Prostate gland (tissue), 2 donors: ENCODE data around the gene ST6GALNAC3.

Source experiments
- POLR2A ChIP-seq: fragments of 450-650 bp; IDR thresholded peaks from one replicate; pipeline ENCODE4 v1.6.1; 2016; ENCODE audit warnings: antibody characterized with exemption, mild to moderate bottlenecking
- TF ChIP-seq, protein P1 (sequence below), 4 experiments: fragments of 200-600 bp in 2 of 4; fragments of 450-650 bp in 2 of 4; sonication (generic) in 2 of 4; IDR thresholded peaks; 1 replicate in 3 of 4; 2 replicates in 1 of 4; pipeline ENCODE4 v1.5.1; 2016 to 2019; ENCODE audit warnings: antibody characterized with exemption in 4 of 4, mild to moderate bottlenecking in 2 of 4, moderate library complexity in 2 of 4

DNA sequence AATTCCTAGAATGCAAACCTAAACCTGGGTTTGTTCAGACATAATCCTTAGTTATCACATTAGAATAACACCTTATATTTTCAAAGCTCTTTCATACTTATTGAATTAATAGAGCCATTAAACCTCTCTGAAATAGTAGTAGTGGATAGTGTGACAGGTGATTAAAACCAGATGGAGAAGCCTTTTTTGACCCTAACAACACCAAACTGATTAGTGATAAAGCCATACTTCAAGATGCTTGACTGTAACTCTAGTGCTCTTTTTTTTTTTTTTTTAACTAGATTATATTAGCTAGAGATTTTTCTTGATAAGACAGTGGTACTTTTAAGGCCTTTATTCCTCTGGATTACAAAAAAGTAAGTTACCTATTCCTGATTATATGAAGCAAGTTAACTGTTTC is 190.1 kb downstream of the ST6GALNAC3 start:
- no peak for TF ChIP-seq POLR2A
- TF ChIP-seq, protein P1, sequence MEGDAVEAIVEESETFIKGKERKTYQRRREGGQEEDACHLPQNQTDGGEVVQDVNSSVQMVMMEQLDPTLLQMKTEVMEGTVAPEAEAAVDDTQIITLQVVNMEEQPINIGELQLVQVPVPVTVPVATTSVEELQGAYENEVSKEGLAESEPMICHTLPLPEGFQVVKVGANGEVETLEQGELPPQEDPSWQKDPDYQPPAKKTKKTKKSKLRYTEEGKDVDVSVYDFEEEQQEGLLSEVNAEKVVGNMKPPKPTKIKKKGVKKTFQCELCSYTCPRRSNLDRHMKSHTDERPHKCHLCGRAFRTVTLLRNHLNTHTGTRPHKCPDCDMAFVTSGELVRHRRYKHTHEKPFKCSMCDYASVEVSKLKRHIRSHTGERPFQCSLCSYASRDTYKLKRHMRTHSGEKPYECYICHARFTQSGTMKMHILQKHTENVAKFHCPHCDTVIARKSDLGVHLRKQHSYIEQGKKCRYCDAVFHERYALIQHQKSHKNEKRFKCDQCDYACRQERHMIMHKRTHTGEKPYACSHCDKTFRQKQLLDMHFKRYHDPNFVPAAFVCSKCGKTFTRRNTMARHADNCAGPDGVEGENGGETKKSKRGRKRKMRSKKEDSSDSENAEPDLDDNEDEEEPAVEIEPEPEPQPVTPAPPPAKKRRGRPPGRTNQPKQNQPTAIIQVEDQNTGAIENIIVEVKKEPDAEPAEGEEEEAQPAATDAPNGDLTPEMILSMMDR (IDR thresholded peaks at IDR 0.05), result no peak
